IMR-90 (cell line): ENCODE data around the gene GALNT13. TPM values are rescaled to one million over a fixed set of nuclear protein-coding genes. Genes with fewer than 3 reads are reported as not detected.

Source experiments
- ATAC-seq: fragments of 200-7000 bp; cut with Tn5 transposase; 2 replicates; pipeline ENCODE4 v1.9.1; 2020; ENCODE audit warnings: low read depth, mild to moderate bottlenecking, moderate library complexity
- BruUV-seq: library from RNA; stranded (reverse); fragments of 400-500 nt; replicated peaks from 2 replicates; lab custom pipeline; 2021; lab: Mats Ljungman, UMichigan
- CTCF ChIA-PET: fragments of 300-600 bp; formaldehyde crosslinking; extraction: SDS; loops from one replicate; lab custom pipeline; 2021; ENCODE audit warnings: antibody characterized with exemption; lab: Yijun Ruan, JAX
- POLR2A ChIA-PET: fragments of 300-600 bp; sonication (Branson Sonifier 250); formaldehyde crosslinking; loops from one replicate; lab custom pipeline; 2022; ENCODE audit warnings: antibody characterized with exemption; ENCODE audit not compliant: unreplicated experiment; lab: Charles Lee
- DNase-seq: peaks from one replicate; pipeline ENCODE4 v3.0.0; 2013
- H2AFZ ChIP-seq: replicated peaks from 2 replicates; pipeline ENCODE3; 2013; ENCODE audit warnings: low read length, mild to moderate bottlenecking; ENCODE audit not compliant: poor library complexity
- H2AK5ac ChIP-seq: 2 replicates; pipeline ENCODE4 v1.6.1; 2013; ENCODE audit warnings: low read depth, low read length, inconsistent platforms
- H2AK9ac ChIP-seq: replicated peaks from 2 replicates; pipeline ENCODE3; 2013; ENCODE audit warnings: mild to moderate bottlenecking, low read depth, low read length, moderate library complexity; ENCODE audit not compliant: poor library complexity
- H2BK120ac ChIP-seq: 2 replicates; pipeline ENCODE4 v1.6.1; 2013; ENCODE audit warnings: low read depth, low read length, inconsistent platforms
- H2BK15ac ChIP-seq: 3 replicates; pipeline ENCODE4 v1.6.1; 2013; ENCODE audit warnings: low read depth, low read length, inconsistent platforms
- H2BK20ac ChIP-seq: 2 replicates; pipeline ENCODE4 v1.6.1; 2013; ENCODE audit warnings: low read depth, mild to moderate bottlenecking, inconsistent platforms, low read length, moderate library complexity
- H2BK5ac ChIP-seq: 2 replicates; pipeline ENCODE4 v1.6.1; 2013; ENCODE audit warnings: mild to moderate bottlenecking, low read depth, low read length, inconsistent platforms; ENCODE audit not compliant: poor library complexity, severe bottlenecking
- H3K14ac ChIP-seq: replicated peaks from 2 replicates; pipeline ENCODE4 v1.6.1; 2013; ENCODE audit warnings: low read depth, low read length, inconsistent platforms
- H3K18ac ChIP-seq: 2 replicates; pipeline ENCODE4 v1.6.1; 2013; ENCODE audit warnings: low read depth, low read length, control low read depth
- H3K23ac ChIP-seq: 2 replicates; pipeline ENCODE4 v1.6.1; 2013; ENCODE audit warnings: low read depth, low read length, inconsistent platforms
- H3K27ac ChIP-seq: 2 replicates; pipeline ENCODE4 v1.5.1; 2013; ENCODE audit warnings: mild to moderate bottlenecking, control low read depth, low read length; ENCODE audit not compliant: insufficient read depth
- H3K27me3 ChIP-seq: 2 replicates; pipeline ENCODE4 v1.6.1; 2013; ENCODE audit warnings: low read length; ENCODE audit not compliant: control insufficient read depth, insufficient read depth
- H3K36me3 ChIP-seq: 2 replicates; pipeline ENCODE4 v1.6.1; 2013; ENCODE audit warnings: low read length, mixed read lengths; ENCODE audit not compliant: control insufficient read depth, insufficient read depth
- H3K4ac ChIP-seq: 2 replicates; pipeline ENCODE4 v1.6.1; 2013; ENCODE audit warnings: low read depth, low read length, inconsistent platforms
- H3K4me1 ChIP-seq: 2 replicates; pipeline ENCODE4 v1.6.1; 2013; ENCODE audit warnings: low read length, mixed read lengths; ENCODE audit not compliant: control insufficient read depth, insufficient read depth
- H3K4me2 ChIP-seq: 2 replicates; pipeline ENCODE4 v1.6.1; 2013; ENCODE audit warnings: low read depth, mild to moderate bottlenecking, control low read depth, low read length, moderate library complexity
- H3K4me3 ChIP-seq: 2 replicates; pipeline ENCODE4 v1.5.1; 2013; ENCODE audit warnings: low read depth, mild to moderate bottlenecking, control low read depth, low read length, moderate library complexity; ENCODE audit not compliant: insufficient read depth
- H3K56ac ChIP-seq: 2 replicates; pipeline ENCODE4 v1.6.1; 2013; ENCODE audit warnings: low read length, inconsistent platforms; ENCODE audit not compliant: insufficient read depth; ENCODE audit errors: extremely low read depth
- H3K79me1 ChIP-seq, 2 experiments: 2 replicates each; pipeline ENCODE4 v1.6.1; 2013; ENCODE audit warnings: low read length in 2 of 2, inconsistent platforms in 1 of 2, low read depth in 1 of 2
- H3K9ac ChIP-seq: 2 replicates; pipeline ENCODE4 v1.6.1; 2013; ENCODE audit warnings: low read depth, low read length, control low read depth
- H3K9me1 ChIP-seq: 2 replicates; pipeline ENCODE4 v1.6.1; 2013; ENCODE audit warnings: low read length, inconsistent platforms; ENCODE audit not compliant: insufficient read depth
- H3K9me3 ChIP-seq: 2 replicates; pipeline ENCODE4 v1.6.1; 2013; ENCODE audit warnings: low read length; ENCODE audit not compliant: control insufficient read depth, insufficient read depth
- H4K20me1 ChIP-seq: 2 replicates; pipeline ENCODE4 v1.6.1; 2013; ENCODE audit warnings: low read length, inconsistent platforms; ENCODE audit not compliant: insufficient read depth
- H4K5ac ChIP-seq: 2 replicates; pipeline ENCODE4 v1.6.1; 2013; ENCODE audit warnings: mild to moderate bottlenecking, low read depth, low read length, control low read depth
- H4K8ac ChIP-seq, 2 experiments: 2 replicates each; pipeline ENCODE4 v1.6.1; 2013; ENCODE audit warnings: low read depth in 2 of 2, low read length in 2 of 2, control low read depth in 1 of 2, inconsistent platforms in 1 of 2
- H4K91ac ChIP-seq: 2 replicates; pipeline ENCODE4 v1.6.1; 2013; ENCODE audit warnings: low read depth, low read length, inconsistent platforms; ENCODE audit not compliant: insufficient read depth
- BHLHE40 ChIP-seq: fragments of 150-350 bp; IDR thresholded peaks from 2 replicates; pipeline ENCODE4 v1.6.1; 2016; ENCODE audit warnings: mild to moderate bottlenecking, low read depth, low read length
- CEBPB ChIP-seq: IDR thresholded peaks from 2 replicates; pipeline ENCODE4 v1.6.1; 2012; ENCODE audit warnings: low read depth, low read length, improper control_type of control experiment
- CHD1 ChIP-seq: IDR thresholded peaks from 2 replicates; pipeline ENCODE4 v1.6.1; 2012; ENCODE audit warnings: low read depth, low read length, improper control_type of control experiment
- ELK1 ChIP-seq: fragments of 150-350 bp; IDR thresholded peaks from 2 replicates; pipeline ENCODE4 v1.6.1; 2016; ENCODE audit warnings: low read depth, mild to moderate bottlenecking, low read length, moderate library complexity, borderline replicate concordance
- FOS ChIP-seq: fragments of 150-350 bp; IDR thresholded peaks from 2 replicates; pipeline ENCODE4 v1.6.1; 2016; ENCODE audit warnings: low read depth, low read length
- MAFK ChIP-seq: IDR thresholded peaks from 2 replicates; pipeline ENCODE4 v1.6.1; 2012; ENCODE audit warnings: low read depth, low read length, improper control_type of control experiment
- MAZ ChIP-seq: IDR thresholded peaks from 2 replicates; pipeline ENCODE4 v1.6.1; 2012; ENCODE audit warnings: low read depth, mild to moderate bottlenecking, low read length, improper control_type of control experiment, moderate library complexity, borderline replicate concordance
- NFE2L2 ChIP-seq: fragments of 150-350 bp; IDR thresholded peaks from 2 replicates; pipeline ENCODE4 v1.6.1; 2016; ENCODE audit warnings: low read depth, mild to moderate bottlenecking, low read length
- POLR2A ChIP-seq: IDR thresholded peaks from 2 replicates; pipeline ENCODE4 v1.6.1; 2012; ENCODE audit warnings: mild to moderate bottlenecking, low read depth, low read length
- RAD21 ChIP-seq: IDR thresholded peaks from 2 replicates; pipeline ENCODE4 v1.6.1; 2012; ENCODE audit warnings: low read length, improper control_type of control experiment
- RCOR1 ChIP-seq: IDR thresholded peaks from 2 replicates; pipeline ENCODE4 v1.6.1; 2012; ENCODE audit warnings: mild to moderate bottlenecking, low read length, improper control_type of control experiment; ENCODE audit not compliant: insufficient replicate concordance
- RFX5 ChIP-seq: IDR thresholded peaks from 2 replicates; pipeline ENCODE4 v1.8.0; 2012; ENCODE audit warnings: low read depth, mild to moderate bottlenecking, low read length, moderate library complexity
- SMC3 ChIP-seq: fragments of 150-350 bp; IDR thresholded peaks from 2 replicates; pipeline ENCODE4 v1.6.1; 2016; ENCODE audit warnings: low read depth, mild to moderate bottlenecking, antibody characterized with exemption, low read length, moderate library complexity
- USF2 ChIP-seq: fragments of 150-350 bp; IDR thresholded peaks from 2 replicates; pipeline ENCODE4 v1.6.1; 2017; ENCODE audit warnings: mild to moderate bottlenecking, antibody characterized with exemption, low read length, low read depth
- WGBS, 2 experiments: methylation state at CpG; one replicate each; pipeline versions ENCODE4 v1.1.5 to v1.1.7; 2013; ENCODE audit warnings: missing lambda C conversion rate in 2 of 2; ENCODE audit not compliant: insufficient read length in 1 of 2; ENCODE audit errors: extremely low coverage in 2 of 2; 5-methylcytosine and 5-hydroxymethylcytosine counted together
- dilution Hi-C: fragments of 300-500 bp; cut with HindIII; formaldehyde crosslinking; loops from one replicate; pipeline ENCODE4 v1.14.3; 2018; ENCODE audit warnings: low sequenced_read_pairs; ENCODE audit not compliant: unreplicated experiment
- in situ Hi-C: fragments of 300-500 bp; cut with MboI; formaldehyde crosslinking; loops from 3 replicates; pipeline ENCODE4 v1.14.3; 2019; ENCODE audit warnings: low sequenced_read_pairs, inconsistent platforms, mixed read lengths
- intact Hi-C: fragments of 100-400 bp; cut with micrococcal nuclease; formaldehyde crosslinking; loops from 2 replicates; pipeline ENCODE4 v1.10.0; 2022
- polyA plus RNA-seq, 3 experiments: library from polyadenylated mRNA; depleted of rRNA; stranded (reverse); fragments of >200 nt; gene quantifications; 2 replicates each; pipeline ENCODE4 v1.2.3, GENCODE V29; 2012; ENCODE audit warnings: low replicate concordance in 1 of 3
- total RNA-seq: library from RNA; depleted of rRNA; stranded (reverse); fragments of >200 nt; gene quantifications from 2 replicates; pipeline ENCODE4 v1.2.3, GENCODE V29; 2012

Gene GALNT13
- total and polyA plus RNA-seq, 2 of the 4 experiments (the other 2 are of a cell fraction): 0.03 TPM; not detected in 1

DNA sequence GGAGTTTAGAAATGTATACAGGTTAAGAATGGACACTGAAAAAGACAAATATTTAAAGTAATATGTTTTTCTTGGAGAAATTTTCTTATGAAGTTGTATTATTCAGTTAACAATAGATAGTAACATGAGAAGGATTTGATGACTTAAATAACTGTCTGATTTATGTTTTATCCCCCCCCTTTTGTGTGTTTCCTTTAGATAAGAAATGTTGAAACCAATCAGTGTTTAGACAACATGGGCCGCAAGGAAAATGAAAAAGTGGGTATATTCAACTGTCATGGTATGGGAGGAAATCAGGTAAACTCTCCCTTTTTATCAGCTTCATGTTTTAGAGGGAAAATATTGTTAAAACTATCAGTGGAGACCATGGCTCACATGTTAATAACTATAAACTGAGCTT lies 537.1 kb downstream of the GALNT13 start:
- Histone ChIP-seq H2BK120ac (no peak overlapping the region), H3K27ac (no peak overlapping the region), H3K18ac (no peak overlapping the region), H3K79me1 (no peaks in the 10 kb centered on the region), H3K9me1 (no peaks in the 10 kb centered on the region), H3K23ac (no peak overlapping the region), H4K91ac (no peak overlapping the region), H2AK5ac (no peak overlapping the region), H3K4me1 (no peaks in the 10 kb centered on the region), H4K8ac (no peak overlapping the region), H2AK9ac (no peak overlapping the region), H2BK5ac (no peak overlapping the region), H4K20me1 (no peaks in the 10 kb centered on the region), H3K36me3 (no peaks in the 10 kb centered on the region), H3K9ac (no peak overlapping the region), H3K14ac (no peak overlapping the region), H3K27me3 (no peaks in the 10 kb centered on the region), H3K9me3 (peaks cover 2% of the 10 kb centered on the region; the same call in 1 of the 2 replicates), H2BK20ac (no peak overlapping the region), H3K4me2 (no peak overlapping the region), H3K56ac (no peak overlapping the region), H3K4me3 (no peak overlapping the region), H4K5ac (no peak overlapping the region), H3K4ac (no peak overlapping the region), H2AFZ (no peak overlapping the region), H2BK15ac (no peak overlapping the region)
- no peak for DNase-seq
- in situ Hi-C loops (no loop called here), dilution Hi-C loops (no loop called here), intact Hi-C loops (no loop called here)
- CTCF ChIA-PET: no interaction called here
- BruUV-seq: no TSS peak
- no CpG with 5 or more reads among the region's 1 CpG for WGBS, 2 experiments
- POLR2A ChIA-PET: no interaction called here
- ATAC-seq: no peak
- TF ChIP-seq CHD1 (no peak), MAZ (no peak), USF2 (no peak), CEBPB (no peak), FOS (no peak), MAFK (no peak), RAD21 (no peak), BHLHE40 (no peak), SMC3 (no peak), ELK1 (no peak), NFE2L2 (no peak), POLR2A (no peak), RCOR1 (no peak), RFX5 (no peak)
